Measurements from ENCODE around the gene STAU1.
"Not testable (repeated sequence)": the region's sequence is repeated elsewhere in the genome, so short reads cannot be mapped to it uniquely, and the experiment has no call there.

DNA sequence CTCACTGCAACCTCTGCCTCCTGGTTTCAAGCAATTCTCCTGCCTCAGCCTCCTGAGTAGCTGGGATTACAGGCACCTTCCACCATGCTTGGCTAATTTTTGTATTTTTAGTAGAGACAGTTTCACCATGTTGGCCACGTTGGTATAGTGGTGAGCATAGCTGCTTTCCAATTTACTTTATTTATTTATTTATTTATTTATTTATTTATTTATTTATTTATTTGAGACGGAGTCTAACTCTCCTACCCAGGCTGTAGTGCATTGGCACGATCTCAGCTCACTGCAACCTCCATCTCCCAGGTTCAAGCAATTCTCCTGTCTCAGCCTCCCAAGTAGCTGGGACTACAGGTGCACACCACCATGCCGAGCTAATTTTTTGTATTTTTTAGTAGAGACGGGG lies 87.8 kb downstream of the STAU1 start:
- TF ChIP-seq, protein P1, sequence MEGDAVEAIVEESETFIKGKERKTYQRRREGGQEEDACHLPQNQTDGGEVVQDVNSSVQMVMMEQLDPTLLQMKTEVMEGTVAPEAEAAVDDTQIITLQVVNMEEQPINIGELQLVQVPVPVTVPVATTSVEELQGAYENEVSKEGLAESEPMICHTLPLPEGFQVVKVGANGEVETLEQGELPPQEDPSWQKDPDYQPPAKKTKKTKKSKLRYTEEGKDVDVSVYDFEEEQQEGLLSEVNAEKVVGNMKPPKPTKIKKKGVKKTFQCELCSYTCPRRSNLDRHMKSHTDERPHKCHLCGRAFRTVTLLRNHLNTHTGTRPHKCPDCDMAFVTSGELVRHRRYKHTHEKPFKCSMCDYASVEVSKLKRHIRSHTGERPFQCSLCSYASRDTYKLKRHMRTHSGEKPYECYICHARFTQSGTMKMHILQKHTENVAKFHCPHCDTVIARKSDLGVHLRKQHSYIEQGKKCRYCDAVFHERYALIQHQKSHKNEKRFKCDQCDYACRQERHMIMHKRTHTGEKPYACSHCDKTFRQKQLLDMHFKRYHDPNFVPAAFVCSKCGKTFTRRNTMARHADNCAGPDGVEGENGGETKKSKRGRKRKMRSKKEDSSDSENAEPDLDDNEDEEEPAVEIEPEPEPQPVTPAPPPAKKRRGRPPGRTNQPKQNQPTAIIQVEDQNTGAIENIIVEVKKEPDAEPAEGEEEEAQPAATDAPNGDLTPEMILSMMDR (IDR thresholded peaks at IDR 0.05), result not testable (repeated sequence)
- TF ChIP-seq EZH2phosphoT487 (IDR thresholded peaks at IDR 0.05), result not testable (repeated sequence)

All from neural progenitor cell (in vitro differentiated cells).